Measurements from ENCODE around the gene ZW10. TPM values are rescaled to one million over a fixed set of nuclear protein-coding genes. Genes with fewer than 3 reads are reported as not detected.
"Not testable (repeated sequence)": the region's sequence is repeated elsewhere in the genome, so short reads cannot be mapped to it uniquely, and the experiment has no call there.

Gene ZW10
- total RNA-seq, 1 experiment from 2014 or later = 19.3 TPM

DNA sequence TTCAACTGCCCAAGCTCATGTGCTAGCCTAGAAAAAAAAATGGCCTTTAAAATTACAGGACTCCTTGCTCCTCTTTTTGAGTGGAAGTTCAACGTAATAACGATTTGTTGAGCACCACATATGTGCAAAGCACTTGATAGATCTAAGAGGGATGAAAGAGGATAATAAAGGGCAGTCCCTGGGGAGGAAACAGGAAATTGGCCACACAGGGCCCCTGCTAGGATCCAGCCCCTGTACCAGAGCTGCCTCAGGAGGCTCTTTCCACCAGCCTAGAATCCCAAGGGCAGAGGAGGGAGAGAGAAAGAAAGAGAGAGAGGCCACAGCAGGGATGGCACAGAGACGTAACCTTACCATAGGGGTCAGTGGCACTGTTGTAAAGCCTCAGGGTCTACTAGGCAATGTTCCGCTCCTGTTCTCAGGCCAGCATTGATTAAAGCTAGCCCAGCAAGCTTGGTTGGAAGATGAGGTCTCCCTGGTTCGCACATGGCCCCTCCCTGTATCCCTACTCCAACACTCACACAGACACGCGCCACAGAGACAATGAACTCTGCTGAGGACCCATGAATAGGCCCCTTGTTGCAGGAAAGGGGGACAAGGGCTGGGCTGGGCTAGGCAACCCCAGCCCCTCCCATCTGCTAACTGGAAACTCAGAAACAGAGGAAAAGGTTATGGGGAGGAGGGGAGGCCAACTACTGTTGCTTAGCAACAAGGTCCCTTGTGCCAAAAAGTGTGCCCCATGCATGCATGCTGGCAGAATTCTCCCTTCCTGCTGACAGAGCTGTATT is 67.4 kb downstream of the ZW10 start, which contains the start of gene TMPRSS5:
TSS of gene TMPRSS5 (minus strand) at position 438 of the 785 bp plus-strand sequence. CDS start at position 354, 84 bp downstream.
- ChIA-PET POLR2A (ENCODE audit: unreplicated experiment) (no interaction called here), CTCF (no interaction called here)
- Histone ChIP-seq H3K36me3 (ENCODE audit: low read depth) (no peaks in the 10 kb centered on the region), H3K4me3 (no peak within 1 kb of the TSS), H3K4me1 (replicated peaks; ENCODE audit: insufficient read depth) (no peaks in the 10 kb centered on the region), H3K9me3 (ENCODE audit: insufficient read depth, low read depth) (0 out of 2 replicates have a peak, but pooled peaks cover 5% of the 10 kb centered on the region), H3K79me2 (ENCODE audit: low read depth) (no peaks in the 10 kb centered on the region), H4K20me1 (ENCODE audit: insufficient read depth) (no peaks in the 10 kb centered on the region), H2AFZ (no peak within 1 kb of the TSS), H3K27ac (no peak within 1 kb of the TSS), H3F3A (ENCODE audit: insufficient read depth, low read depth) (no peaks in the 10 kb centered on the region), H3K9me2 (ENCODE audit: insufficient read depth) (no peaks in the 10 kb centered on the region; the same call in none of the 2 replicates), H3K27me3 (ENCODE audit: insufficient read depth, low read depth) (no peaks in the 10 kb centered on the region), H3K4me2 (no peak within 1 kb of the TSS)
- intact Hi-C loops (cut with micrococcal nuclease; ENCODE audit: unreplicated experiment) = no loop called here
- no peak for TF ChIP-seq EZH2 (IDR thresholded peaks at IDR 0.05; ENCODE audit: low read depth)
- TF ChIP-seq CTCF (conservative IDR thresholded peaks at IDR 0.05) = no peak
- BruUV-seq (replicated peaks) = no TSS peak
- DNase-seq = no peak

- H3K4me1 ChIP-seq (replicated peaks; ENCODE audit: insufficient read depth); CTCF ChIA-PET; intact Hi-C loops (cut with micrococcal nuclease; ENCODE audit: unreplicated experiment); H3K79me2 ChIP-seq (ENCODE audit: low read depth); H3K9me3 ChIP-seq (ENCODE audit: insufficient read depth, low read depth); DNase-seq; H4K20me1 ChIP-seq (ENCODE audit: insufficient read depth); H2AFZ ChIP-seq; BruUV-seq (replicated peaks); H3K27me3 ChIP-seq (ENCODE audit: insufficient read depth, low read depth); POLR2A ChIA-PET (ENCODE audit: unreplicated experiment); H3F3A ChIP-seq (ENCODE audit: insufficient read depth, low read depth); H3K36me3 ChIP-seq (ENCODE audit: low read depth); H3K27ac ChIP-seq; H3K9me2 ChIP-seq (ENCODE audit: insufficient read depth); H3K4me2 ChIP-seq; H3K4me3 ChIP-seq: not testable (repeated sequence)
Measured at GRCh38 chr11:113703551-113703950, 69.9 kb downstream of the ZW10 start.

GRCh38 chr11:113701491-113701890 is 72.0 kb downstream of the ZW10 start:
- Histone ChIP-seq H3K36me3 (ENCODE audit: low read depth) (no peaks in the 10 kb centered on the region), H3K9me3 (ENCODE audit: insufficient read depth, low read depth) (no peaks in the 10 kb centered on the region), H3K79me2 (ENCODE audit: low read depth) (no peaks in the 10 kb centered on the region), H4K20me1 (ENCODE audit: insufficient read depth) (no peaks in the 10 kb centered on the region), H3K4me1 (replicated peaks; ENCODE audit: insufficient read depth) (no peaks in the 10 kb centered on the region), H3K27me3 (ENCODE audit: insufficient read depth, low read depth) (no peaks in the 10 kb centered on the region), H2AFZ (no peak overlapping the region), H3K4me3 (no peak overlapping the region), H3K4me2 (no peak overlapping the region), H3K9me2 (ENCODE audit: insufficient read depth) (no peaks in the 10 kb centered on the region; the same call in 1 of the 2 replicates), H3F3A (ENCODE audit: insufficient read depth, low read depth) (no peaks in the 10 kb centered on the region), H3K27ac (no peak overlapping the region)
- BruUV-seq (replicated peaks) = no TSS peak
- ChIA-PET CTCF (no interaction called here), POLR2A (ENCODE audit: unreplicated experiment) (no interaction called here)
- TF ChIP-seq CTCF (conservative IDR thresholded peaks at IDR 0.05) (no peak), EZH2 (IDR thresholded peaks at IDR 0.05; ENCODE audit: low read depth) (no peak)
- DNase-seq = no peak
- intact Hi-C loops (cut with micrococcal nuclease; ENCODE audit: unreplicated experiment) = no loop called here

Measured in PC-9 (cell line).